ENCODE data around the gene IL12RB1.

The IL12RB1 gene

DNA sequence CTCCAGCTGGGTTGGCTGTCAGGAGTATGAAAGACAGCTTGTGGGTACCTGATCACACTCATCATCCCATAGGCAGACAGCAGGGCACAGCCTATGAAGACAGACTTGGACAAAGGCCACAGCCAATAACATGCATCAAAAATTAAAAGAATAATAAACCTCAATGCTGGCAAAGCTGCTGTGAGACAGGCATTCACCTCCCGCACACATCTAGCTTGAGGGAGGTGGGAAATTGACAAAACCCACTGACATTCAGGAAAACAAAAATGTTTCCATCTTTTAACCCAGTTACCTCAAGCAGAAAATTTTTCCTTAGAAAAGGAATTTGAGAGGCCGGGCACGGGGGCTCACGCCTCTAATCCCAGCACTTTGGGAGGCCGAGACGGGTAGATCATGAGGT, 14.4 kb downstream of the IL12RB1 start:
- TF ChIP-seq, protein P1, sequence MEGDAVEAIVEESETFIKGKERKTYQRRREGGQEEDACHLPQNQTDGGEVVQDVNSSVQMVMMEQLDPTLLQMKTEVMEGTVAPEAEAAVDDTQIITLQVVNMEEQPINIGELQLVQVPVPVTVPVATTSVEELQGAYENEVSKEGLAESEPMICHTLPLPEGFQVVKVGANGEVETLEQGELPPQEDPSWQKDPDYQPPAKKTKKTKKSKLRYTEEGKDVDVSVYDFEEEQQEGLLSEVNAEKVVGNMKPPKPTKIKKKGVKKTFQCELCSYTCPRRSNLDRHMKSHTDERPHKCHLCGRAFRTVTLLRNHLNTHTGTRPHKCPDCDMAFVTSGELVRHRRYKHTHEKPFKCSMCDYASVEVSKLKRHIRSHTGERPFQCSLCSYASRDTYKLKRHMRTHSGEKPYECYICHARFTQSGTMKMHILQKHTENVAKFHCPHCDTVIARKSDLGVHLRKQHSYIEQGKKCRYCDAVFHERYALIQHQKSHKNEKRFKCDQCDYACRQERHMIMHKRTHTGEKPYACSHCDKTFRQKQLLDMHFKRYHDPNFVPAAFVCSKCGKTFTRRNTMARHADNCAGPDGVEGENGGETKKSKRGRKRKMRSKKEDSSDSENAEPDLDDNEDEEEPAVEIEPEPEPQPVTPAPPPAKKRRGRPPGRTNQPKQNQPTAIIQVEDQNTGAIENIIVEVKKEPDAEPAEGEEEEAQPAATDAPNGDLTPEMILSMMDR (conservative IDR thresholded peaks at IDR 0.05; ENCODE audit: control insufficient read depth, insufficient read depth, low read depth, low read length), result no peak
- no peak overlapping the region for H3K4me3 ChIP-seq (ENCODE audit: control insufficient read depth, low read depth, low read length)
- DNase-seq (ENCODE audit: low read depth), result no peak

DNA sequence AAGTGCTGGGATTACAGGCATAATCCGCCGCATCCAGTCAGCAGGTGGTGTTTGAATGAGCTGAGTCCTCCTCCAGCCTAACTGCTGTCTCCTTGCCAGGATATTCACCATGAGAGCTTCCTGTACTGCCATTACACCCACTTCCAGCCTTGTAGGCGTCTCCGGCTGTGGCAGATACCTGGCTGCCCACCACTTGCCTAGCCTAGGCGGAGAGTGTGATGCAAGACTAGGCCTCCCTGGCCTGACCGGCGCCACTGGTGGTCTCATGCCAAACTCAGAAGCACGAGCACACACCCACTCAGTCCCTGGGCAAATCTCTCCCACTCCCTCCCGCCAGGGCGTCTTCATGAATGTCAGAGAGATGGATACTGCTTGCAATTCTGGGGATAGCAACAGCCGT, 16.6 kb downstream of the IL12RB1 start:
- DNase-seq (ENCODE audit: low read depth), result no peak
- TF ChIP-seq, protein P1 (conservative IDR thresholded peaks at IDR 0.05; ENCODE audit: control insufficient read depth, insufficient read depth, low read depth, low read length), result no peak
- no peak overlapping the region for H3K4me3 ChIP-seq (ENCODE audit: control insufficient read depth, low read depth, low read length)

DNA sequence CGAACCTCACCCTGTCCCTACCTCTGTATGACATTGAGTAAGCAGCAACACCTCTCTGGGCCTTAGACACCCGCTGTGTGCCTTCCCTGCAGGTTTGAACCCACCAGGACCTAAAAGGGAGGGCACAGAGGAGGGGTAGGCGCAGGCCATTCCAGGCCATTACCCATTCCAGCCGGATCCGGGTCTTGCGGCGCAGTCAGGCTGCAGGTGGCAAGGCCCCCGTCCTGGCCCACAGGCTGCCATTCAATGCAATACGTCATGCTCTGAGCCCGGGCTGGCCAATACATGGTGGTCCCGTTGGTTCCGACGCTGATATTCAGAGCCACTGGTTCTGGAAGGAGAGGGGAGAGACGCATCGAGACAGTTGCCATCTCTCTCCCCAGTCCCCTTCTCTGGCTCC, 17.4 kb downstream of the IL12RB1 start:
- TF ChIP-seq, protein P1 (conservative IDR thresholded peaks at IDR 0.05; ENCODE audit: control insufficient read depth, insufficient read depth, low read depth, low read length), result no peak
- no peak for DNase-seq (ENCODE audit: low read depth)
- no peak overlapping the region for H3K4me3 ChIP-seq (ENCODE audit: control insufficient read depth, low read depth, low read length)

DNA sequence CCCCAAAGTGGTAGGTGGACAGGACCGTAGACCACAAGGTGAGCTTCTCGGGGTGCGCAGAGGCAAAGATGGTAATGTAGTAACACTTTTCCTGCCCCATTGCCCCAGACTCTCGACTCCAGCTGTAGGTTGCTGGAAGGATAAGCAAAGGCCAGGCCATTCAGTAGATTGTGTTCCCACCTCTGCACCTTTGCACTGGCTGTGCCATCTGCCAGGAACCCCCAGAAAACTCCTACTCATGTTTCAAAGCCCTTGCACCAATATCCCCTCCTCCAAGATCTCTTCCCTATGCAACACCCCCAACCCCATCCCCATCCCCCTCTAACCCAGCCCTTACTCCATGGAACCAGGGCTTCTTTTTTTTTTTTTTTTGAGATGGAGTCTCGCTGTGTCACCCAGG, 18.3 kb downstream of the IL12RB1 start:
- no peak overlapping the region for H3K4me3 ChIP-seq (ENCODE audit: control insufficient read depth, low read depth, low read length)
- DNase-seq (ENCODE audit: low read depth), result no peak
- TF ChIP-seq, protein P1 (conservative IDR thresholded peaks at IDR 0.05; ENCODE audit: control insufficient read depth, insufficient read depth, low read depth, low read length), result no peak

DNA sequence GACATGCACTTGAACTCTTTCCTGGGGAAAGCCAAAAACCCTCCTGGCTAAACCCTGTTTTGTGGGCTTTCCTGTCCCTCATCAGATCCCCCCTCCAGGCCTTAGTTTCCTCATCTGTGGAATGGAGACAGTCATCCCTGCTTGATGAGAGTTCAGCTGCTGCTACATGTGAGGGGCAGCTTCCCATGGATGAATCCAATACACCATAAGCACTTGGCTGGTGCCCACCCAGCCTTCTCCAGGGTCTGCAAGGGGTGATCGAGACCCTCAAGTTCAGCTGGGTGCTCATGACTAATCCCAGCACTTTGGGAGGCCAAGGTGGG, 21.6 kb downstream of the IL12RB1 start:
- TF ChIP-seq, protein P1 (conservative IDR thresholded peaks at IDR 0.05; ENCODE audit: control insufficient read depth, insufficient read depth, low read depth, low read length), result no peak
- H3K4me3 ChIP-seq (ENCODE audit: control insufficient read depth, low read depth, low read length), result no peak overlapping the region
- no peak for DNase-seq (ENCODE audit: low read depth)

DNA sequence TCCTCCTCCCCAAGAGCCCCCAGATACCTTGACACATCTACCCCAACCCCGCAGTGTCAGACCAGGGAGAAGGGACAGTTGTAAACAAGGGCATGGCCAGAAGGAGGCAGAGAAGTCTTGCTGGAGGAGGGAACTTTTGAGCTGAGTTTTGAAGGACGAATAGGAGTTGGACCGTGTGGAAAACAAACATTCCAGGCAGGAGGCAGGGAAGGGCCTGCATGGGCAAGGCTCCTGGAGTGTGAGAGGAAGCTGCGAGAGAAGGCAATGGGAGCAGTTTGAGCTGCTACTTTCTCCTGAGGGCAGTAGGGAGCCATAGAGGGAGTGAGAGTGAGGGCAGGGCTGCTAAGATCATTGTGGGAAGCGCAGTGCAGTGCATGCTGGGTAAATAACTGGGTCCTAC, 23.3 kb downstream of the IL12RB1 start:
- TF ChIP-seq, protein P1 (conservative IDR thresholded peaks at IDR 0.05; ENCODE audit: control insufficient read depth, insufficient read depth, low read depth, low read length), result no peak
- no peak overlapping the region for H3K4me3 ChIP-seq (ENCODE audit: control insufficient read depth, low read depth, low read length)
- DNase-seq (ENCODE audit: low read depth), result no peak

DNA sequence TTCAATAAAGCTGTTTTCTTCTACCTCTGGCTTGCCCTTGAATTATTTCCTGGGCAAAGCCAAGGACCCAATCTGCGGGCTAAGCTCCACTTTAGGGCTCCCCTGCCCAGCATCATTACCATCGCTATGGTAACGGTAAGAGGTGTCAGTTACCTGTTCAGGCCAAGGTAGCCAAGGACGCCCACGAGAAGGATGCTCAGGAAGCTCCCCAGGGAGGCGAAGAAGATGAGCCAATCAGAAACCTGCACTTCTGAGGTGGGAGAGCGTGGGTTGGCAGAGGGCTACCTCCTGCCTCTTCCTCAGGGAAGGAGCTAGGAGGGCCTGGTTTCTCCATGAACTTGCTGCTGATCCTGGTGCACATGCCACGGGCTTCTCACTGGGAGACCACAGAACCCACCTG, 24.7 kb downstream of the IL12RB1 start:
- TF ChIP-seq, protein P1 (conservative IDR thresholded peaks at IDR 0.05; ENCODE audit: control insufficient read depth, insufficient read depth, low read depth, low read length), result no peak
- no peak overlapping the region for H3K4me3 ChIP-seq (ENCODE audit: control insufficient read depth, low read depth, low read length)
- DNase-seq (ENCODE audit: low read depth), result no peak
